Stimulated activated CD8-positive, alpha-beta memory T cell treated with anti-CD3 and anti-CD28 coated beads, Interleukin-12 subunit alpha, Interleukin-12 subunit beta, amount 100 ng/mL, for 24 hours (primary cell): ENCODE data around the gene ADAM17.

Experiments used
- DNase-seq: peaks from one replicate; pipeline ENCODE4 v3.0.0-alpha.2; 2020; ENCODE audit errors: extremely low read depth

ADAM17 gene

GRCh38 chr2:9471206-9471605 is 84.4 kb downstream of the ADAM17 start:
- DNase-seq: no peak

- DNase-seq: no peak
Measured at GRCh38 chr2:9467687-9468086, 87.9 kb downstream of the ADAM17 start.

- no peak for DNase-seq
Measured at GRCh38 chr2:9466147-9466683, 89.4 kb downstream of the ADAM17 start.

GRCh38 chr2:9465170-9465569 is 90.5 kb downstream of the ADAM17 start:
- no peak for DNase-seq

- no peak for DNase-seq
Measured at GRCh38 chr2:9463698-9464034, 92.0 kb downstream of the ADAM17 start.

- no peak for DNase-seq
Measured at GRCh38 chr2:9462886-9463697, 92.5 kb downstream of the ADAM17 start.

- DNase-seq: no peak
Measured at GRCh38 chr2:9462313-9462712, 93.3 kb downstream of the ADAM17 start.

DNA sequence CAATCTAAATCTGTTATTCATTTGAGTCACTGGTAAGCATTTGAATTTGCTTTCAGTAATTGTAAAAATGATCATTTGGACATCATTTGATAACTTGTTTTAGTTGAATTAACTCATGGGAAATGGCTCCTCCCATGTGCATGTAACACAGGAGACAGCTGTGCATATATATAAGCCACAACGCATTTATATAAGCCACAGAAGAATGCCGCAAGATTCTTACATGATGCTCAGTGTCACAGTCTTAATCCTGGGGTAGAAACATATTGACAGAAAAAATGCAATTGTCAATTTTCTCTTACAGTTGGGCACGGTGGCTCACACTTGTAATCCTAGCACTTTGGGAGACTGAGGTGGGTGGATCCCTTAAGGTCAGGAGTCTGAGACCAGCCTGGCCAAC is 94.6 kb downstream of the ADAM17 start:
- DNase-seq: no peak

- no peak for DNase-seq
Measured at GRCh38 chr2:9460441-9461017, 95.1 kb downstream of the ADAM17 start.

DNA sequence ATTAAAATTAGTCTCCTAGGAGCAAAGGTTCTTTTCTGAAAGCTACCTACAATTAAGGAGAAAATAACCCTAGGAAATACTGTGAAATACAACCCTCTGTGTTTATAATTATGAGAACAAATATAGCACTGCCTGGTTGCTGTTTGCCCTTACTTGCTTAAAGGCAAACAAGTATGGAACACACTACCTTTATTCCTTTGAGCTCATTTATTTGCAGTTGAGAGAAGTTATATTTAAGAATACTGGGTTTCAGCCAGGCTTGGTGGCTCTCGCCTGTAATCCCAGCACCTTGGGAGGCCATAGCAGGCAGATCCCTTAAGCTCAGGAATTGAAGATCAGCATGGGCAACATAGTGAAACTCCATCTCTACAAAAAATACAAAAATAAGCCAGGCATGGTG is 104.4 kb downstream of the ADAM17 start:
- DNase-seq: no peak

- no peak for DNase-seq
Measured at GRCh38 chr2:9445089-9445488, 110.5 kb downstream of the ADAM17 start.

- DNase-seq: no peak
Measured at GRCh38 chr2:9443526-9443925, 112.1 kb downstream of the ADAM17 start.

DNA sequence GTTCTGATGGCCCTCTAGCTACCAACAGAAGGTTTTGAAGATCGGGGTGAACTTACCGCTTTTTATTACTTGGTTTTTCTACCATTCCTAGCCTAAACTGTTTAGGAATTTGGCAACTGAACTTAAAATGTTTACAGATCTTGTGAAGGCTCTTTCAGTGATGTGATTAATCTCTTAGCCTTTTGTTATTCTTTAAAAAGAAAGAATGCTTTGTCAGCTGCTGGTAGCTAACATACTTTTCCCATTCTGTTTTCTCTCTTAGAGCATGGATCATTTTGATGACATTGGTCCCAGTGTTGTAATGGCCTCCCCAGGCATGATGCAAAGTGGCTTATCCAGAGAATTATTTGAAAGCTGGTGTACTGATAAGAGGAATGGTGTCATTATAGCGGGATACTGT is 114.1 kb downstream of the ADAM17 start:
- DNase-seq: no peak

- no peak for DNase-seq
Measured at GRCh38 chr2:9440058-9440727, 115.4 kb downstream of the ADAM17 start.

- no peak for DNase-seq
Measured at GRCh38 chr2:9439536-9439935, 116.1 kb downstream of the ADAM17 start.
